PC-3 (cell line): ENCODE data around the gene CHRNA9. TPM values are rescaled to one million over a fixed set of nuclear protein-coding genes. Genes with fewer than 3 reads are reported as not detected.

Experiments used
- ATAC-seq: fragments of 200-7000 bp; cut with Tn5 transposase; 2 replicates; pipeline ENCODE4 v1.9.1; 2020; ENCODE audit warnings: mild to moderate bottlenecking, moderate library complexity
- BruUV-seq: library from RNA; stranded (reverse); fragments of 400-500 nt; replicated peaks from 2 replicates; lab custom pipeline; 2021; lab: Mats Ljungman, UMichigan
- CTCF ChIA-PET: fragments of 300-600 bp; sonication (Branson Sonifier 250); formaldehyde crosslinking; loops from one replicate; lab custom pipeline; 2022; ENCODE audit warnings: antibody characterized with exemption; lab: Charles Lee
- POLR2A ChIA-PET: fragments of 300-600 bp; sonication (Branson Sonifier 250); formaldehyde crosslinking; loops from one replicate; lab custom pipeline; 2022; ENCODE audit warnings: antibody characterized with exemption; ENCODE audit not compliant: unreplicated experiment; lab: Charles Lee
- DNase-seq: peaks from one replicate; pipeline ENCODE4 v3.0.0-alpha.2; 2015
- H2AFZ ChIP-seq: fragments of 300-600 bp; sonication (generic); 2 replicates; pipeline ENCODE4 v1.6.0; 2016; ENCODE audit warnings: antibody characterized with exemption, low read length
- H3F3A ChIP-seq: fragments of 300-600 bp; sonication (generic); one replicate; pipeline ENCODE4 v1.6.0; 2017; ENCODE audit warnings: antibody characterized with exemption, low read length, control low read depth, mild to moderate bottlenecking; ENCODE audit not compliant: unreplicated experiment
- H3K27ac ChIP-seq: fragments of 300-600 bp; sonication (generic); 2 replicates; pipeline ENCODE4 v1.5.1; 2016; ENCODE audit warnings: mild to moderate bottlenecking, low read length
- H3K27me3 ChIP-seq: fragments of 300-600 bp; sonication (generic); 2 replicates; pipeline ENCODE4 v1.6.1; 2016; ENCODE audit warnings: low read length, mixed read lengths
- H3K36me3 ChIP-seq: fragments of 300-600 bp; sonication (generic); 2 replicates; pipeline ENCODE4 v1.6.1; 2016; ENCODE audit warnings: low read depth, mixed run types, low read length, mixed read lengths
- H3K4me1 ChIP-seq: fragments of 300-600 bp; sonication (generic); 2 replicates; pipeline ENCODE4 v1.5.1; 2016; ENCODE audit warnings: low read length; ENCODE audit not compliant: insufficient read depth
- H3K4me2 ChIP-seq: fragments of 300-600 bp; sonication (generic); 2 replicates; pipeline ENCODE4 v1.6.0; 2016; ENCODE audit warnings: low read length
- H3K4me3 ChIP-seq: fragments of 300-600 bp; sonication (generic); 2 replicates; pipeline ENCODE4 v1.5.1; 2016; ENCODE audit warnings: mild to moderate bottlenecking, low read length, mixed read lengths
- H3K79me2 ChIP-seq: fragments of 300-600 bp; sonication (generic); 2 replicates; pipeline ENCODE4 v1.6.1; 2017; ENCODE audit warnings: low read length, mixed read lengths
- H3K9ac ChIP-seq: fragments of 300-600 bp; sonication (generic); 2 replicates; pipeline ENCODE4 v1.6.0; 2016; ENCODE audit warnings: mild to moderate bottlenecking, low read length
- H3K9me2 ChIP-seq: fragments of 300-600 bp; sonication (generic); replicated peaks from 2 replicates; pipeline ENCODE4 v1.6.1; 2016; ENCODE audit warnings: mixed run types, low read length, mixed read lengths
- H3K9me3 ChIP-seq: fragments of 300-600 bp; sonication (generic); 2 replicates; pipeline ENCODE4 v1.6.1; 2016; ENCODE audit warnings: low read length, mixed read lengths
- H4K20me1 ChIP-seq: fragments of 300-600 bp; sonication (generic); 2 replicates; pipeline ENCODE4 v1.6.1; 2016; ENCODE audit warnings: low read length, mixed read lengths
- EZH2 ChIP-seq: fragments of 300-600 bp; sonication (generic); IDR thresholded peaks from one replicate; pipeline ENCODE4 v1.6.1; 2017; ENCODE audit warnings: antibody characterized with exemption, mild to moderate bottlenecking, low read length; ENCODE audit not compliant: unreplicated experiment
- EZH2phosphoT487 ChIP-seq: fragments of 300-600 bp; sonication (generic); IDR thresholded peaks from 2 replicates; pipeline ENCODE4 v1.6.1; 2018; ENCODE audit warnings: mild to moderate bottlenecking, antibody characterized with exemption, low read length, borderline replicate concordance
- intact Hi-C: fragments of 100-400 bp; cut with micrococcal nuclease; formaldehyde crosslinking; loops from 2 replicates; pipeline ENCODE4 v1.9.0; 2023
- total RNA-seq: library from RNA; depleted of rRNA; stranded (reverse); fragments of >200 nt; gene quantifications from 2 replicates; pipeline ENCODE4 v1.2.3, GENCODE V29; 2014
- TF ChIP-seq, protein P1 (sequence below): fragments of 300-600 bp; sonication (generic); conservative IDR thresholded peaks from 2 replicates; pipeline ENCODE4 v1.5.1; 2017; ENCODE audit warnings: antibody characterized with exemption, low read depth, mild to moderate bottlenecking, low read length

CHRNA9 gene
- total RNA-seq, 1 experiment from 2014 or later, result not detected

DNA sequence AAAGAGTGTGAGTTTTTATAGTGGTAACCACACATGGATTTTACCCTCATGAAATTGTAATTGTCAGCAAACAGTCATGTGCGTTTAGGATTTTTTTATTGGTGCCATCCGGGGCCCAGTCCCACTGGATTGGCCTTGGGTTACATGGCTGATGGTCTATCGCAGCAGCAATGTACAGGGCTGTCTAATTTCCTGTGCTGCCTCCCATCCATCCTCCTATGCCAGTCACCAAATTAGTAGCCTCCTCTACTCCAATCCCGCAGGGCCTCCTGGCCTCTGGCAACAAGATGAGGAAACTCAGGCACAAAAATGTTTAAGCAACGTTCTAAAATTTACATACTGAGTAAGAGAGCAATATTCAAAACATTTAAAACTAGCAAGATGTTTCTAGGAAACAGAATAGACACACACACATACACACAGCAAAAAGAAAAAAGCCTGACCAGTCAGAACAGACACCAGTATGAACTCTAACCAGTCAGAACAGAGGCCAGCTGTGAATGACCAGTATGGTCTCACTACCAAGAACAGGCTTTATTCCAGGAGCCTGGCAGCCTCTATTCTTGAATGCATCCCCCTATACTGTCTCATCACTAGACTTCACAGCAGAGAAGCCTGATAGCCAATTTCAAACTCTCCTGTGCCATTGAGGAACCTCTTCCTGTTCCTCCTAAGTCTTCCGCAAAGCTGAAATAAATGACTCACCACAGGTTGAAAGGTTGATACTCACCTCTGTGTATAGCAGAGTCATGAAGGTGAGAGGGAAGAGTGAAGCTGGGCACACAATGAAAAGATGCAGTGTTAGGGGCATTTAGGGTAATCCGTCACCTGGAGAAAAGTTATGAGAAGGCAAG lies 42.6 kb downstream of the CHRNA9 start:
- DNase-seq (no peak), ATAC-seq (no peak)
- Histone ChIP-seq H3K79me2 (no peaks in the 10 kb centered on the region), H3K9ac (no peak overlapping the region), H3K36me3 (no peaks in the 10 kb centered on the region), H3K27ac (no peak overlapping the region), H2AFZ (no peak overlapping the region), H3K4me1 (no peaks in the 10 kb centered on the region), H3K4me2 (no peak overlapping the region), H3K9me2 (no peaks in the 10 kb centered on the region), H3K4me3 (no peak overlapping the region), H3K27me3 (no peaks in the 10 kb centered on the region), H3F3A (no peaks in the 10 kb centered on the region), H4K20me1 (no peaks in the 10 kb centered on the region), H3K9me3 (no peaks in the 10 kb centered on the region)
- BruUV-seq, result no TSS peak
- intact Hi-C loops, result no loop called here
- TF ChIP-seq EZH2 (no peak), EZH2phosphoT487 (no peak)
- TF ChIP-seq, protein P1, sequence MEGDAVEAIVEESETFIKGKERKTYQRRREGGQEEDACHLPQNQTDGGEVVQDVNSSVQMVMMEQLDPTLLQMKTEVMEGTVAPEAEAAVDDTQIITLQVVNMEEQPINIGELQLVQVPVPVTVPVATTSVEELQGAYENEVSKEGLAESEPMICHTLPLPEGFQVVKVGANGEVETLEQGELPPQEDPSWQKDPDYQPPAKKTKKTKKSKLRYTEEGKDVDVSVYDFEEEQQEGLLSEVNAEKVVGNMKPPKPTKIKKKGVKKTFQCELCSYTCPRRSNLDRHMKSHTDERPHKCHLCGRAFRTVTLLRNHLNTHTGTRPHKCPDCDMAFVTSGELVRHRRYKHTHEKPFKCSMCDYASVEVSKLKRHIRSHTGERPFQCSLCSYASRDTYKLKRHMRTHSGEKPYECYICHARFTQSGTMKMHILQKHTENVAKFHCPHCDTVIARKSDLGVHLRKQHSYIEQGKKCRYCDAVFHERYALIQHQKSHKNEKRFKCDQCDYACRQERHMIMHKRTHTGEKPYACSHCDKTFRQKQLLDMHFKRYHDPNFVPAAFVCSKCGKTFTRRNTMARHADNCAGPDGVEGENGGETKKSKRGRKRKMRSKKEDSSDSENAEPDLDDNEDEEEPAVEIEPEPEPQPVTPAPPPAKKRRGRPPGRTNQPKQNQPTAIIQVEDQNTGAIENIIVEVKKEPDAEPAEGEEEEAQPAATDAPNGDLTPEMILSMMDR, result no peak
- POLR2A ChIA-PET, result no interaction called here
- CTCF ChIA-PET, result interaction anchor here (0.6 kb wide), 1 partner anchor 61 kb away, joined by 3 read pairs; no protein-coding TSS in a partner anchor

- intact Hi-C loops, result no loop called here
- ChIA-PET POLR2A (no interaction called here), CTCF (interaction anchor here (0.6 kb wide), 1 partner anchor 442 kb away, joined by 4 read pairs; no protein-coding TSS in a partner anchor)
- no peak overlapping the region for H3K4me3 ChIP-seq
- no peak overlapping the region for H2AFZ ChIP-seq
- no peaks in the 10 kb centered on the region for H3K9me3 ChIP-seq
- BruUV-seq, result no TSS peak
- TF ChIP-seq, protein P1, result no peak
- TF ChIP-seq EZH2phosphoT487 (no peak), EZH2 (no peak)
- no peaks in the 10 kb centered on the region for H3F3A ChIP-seq
- H3K36me3 ChIP-seq, result no peaks in the 10 kb centered on the region
- no peaks in the 10 kb centered on the region for H3K4me1 ChIP-seq
- DNase-seq (no peak), ATAC-seq (no peak)
- H3K9me2 ChIP-seq, result no peaks in the 10 kb centered on the region
- H3K27me3 ChIP-seq, result no peaks in the 10 kb centered on the region
- H3K79me2 ChIP-seq, result no peaks in the 10 kb centered on the region
- no peak overlapping the region for H3K4me2 ChIP-seq
- H3K27ac ChIP-seq, result no peak overlapping the region
- no peaks in the 10 kb centered on the region for H4K20me1 ChIP-seq
- no peak overlapping the region for H3K9ac ChIP-seq
Observed at GRCh38 chr4:40378619-40379018, 43.5 kb downstream of the CHRNA9 start.

DNA sequence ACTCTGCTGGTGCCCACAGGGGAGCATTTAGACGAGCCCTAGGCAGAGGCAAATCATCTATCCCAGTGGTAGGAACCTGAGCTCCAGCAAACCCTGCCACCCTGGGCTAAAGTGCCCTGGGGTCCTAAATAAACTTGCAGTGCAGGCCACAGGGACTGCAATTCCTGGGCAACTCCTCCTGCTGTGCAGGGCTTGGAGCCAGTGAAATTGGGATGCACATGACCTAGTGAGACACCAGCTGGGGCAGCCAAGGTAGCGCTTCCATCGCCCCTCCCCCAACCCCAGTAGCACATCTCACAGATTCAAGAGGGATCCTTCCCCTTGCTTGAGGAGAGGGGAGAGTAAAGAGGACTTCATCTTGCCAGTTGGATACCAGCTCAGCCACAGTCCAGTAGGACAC lies 44.1 kb downstream of the CHRNA9 start:
- H2AFZ ChIP-seq, result no peak overlapping the region
- DNase-seq (no peak), ATAC-seq (no peak)
- CTCF ChIA-PET, result interaction anchor here (0.6 kb wide), 1 partner anchor 442 kb away, joined by 4 read pairs; no protein-coding TSS in a partner anchor
- no peaks in the 10 kb centered on the region for H3K9me3 ChIP-seq
- no peak overlapping the region for H3K27ac ChIP-seq
- H3K4me1 ChIP-seq, result no peaks in the 10 kb centered on the region
- H3F3A ChIP-seq, result no peaks in the 10 kb centered on the region
- no peaks in the 10 kb centered on the region for H3K9me2 ChIP-seq
- H3K4me3 ChIP-seq, result no peak overlapping the region
- TF ChIP-seq, protein P1, result no peak
- TF ChIP-seq EZH2 (no peak), EZH2phosphoT487 (no peak)
- no peak overlapping the region for H3K9ac ChIP-seq
- no peaks in the 10 kb centered on the region for H4K20me1 ChIP-seq
- no peaks in the 10 kb centered on the region for H3K27me3 ChIP-seq
- H3K4me2 ChIP-seq, result no peak overlapping the region
- POLR2A ChIA-PET, result no interaction called here
- no peaks in the 10 kb centered on the region for H3K79me2 ChIP-seq
- no peaks in the 10 kb centered on the region for H3K36me3 ChIP-seq
- no TSS peak for BruUV-seq
- intact Hi-C loops, result no loop called here
